ENCODE measurements around the gene CDADC1. TPM values are rescaled to one million over a fixed set of nuclear protein-coding genes. Genes with fewer than 3 reads are reported as not detected.
A peak's percentile ranks its signal among the peaks of the same experiment; 100 is the strongest.

Gene CDADC1
- total and polyA plus RNA-seq, 2 of the 13 experiments (the other 11 are each of a cell fraction or from before 2014, with no cell fraction given): 2.4 to 9.0 TPM

GRCh38 chr13:49247643-49248621 lies at the start of gene CDADC1 (continued):
- TF ChIP-seq PAXIP1 (CRISPR knock-in tag; conservative IDR thresholded peaks at IDR 0.05): 0 out of 2 replicates have a peak, but pooled peaks have one; percentile 22
- TF ChIP-seq POGK (CRISPR knock-in tag; conservative IDR thresholded peaks at IDR 0.05): peak; percentile 64
- no peak for TF ChIP-seq EZH2 (conservative IDR thresholded peaks at IDR 0.05; ENCODE audit: low read depth, low read length)
- TF ChIP-seq ZNF326 (CRISPR knock-in tag; IDR thresholded peaks at IDR 0.05; ENCODE audit: borderline replicate concordance): no peak
- TF ChIP-seq ATM (IDR thresholded peaks at IDR 0.05; ENCODE audit: borderline replicate concordance): no peak
- no peak for TF ChIP-seq ZNF557 (CRISPR knock-in tag; IDR thresholded peaks at IDR 0.05)
- peak; percentile 46 for TF ChIP-seq U2AF1 (optimal IDR thresholded peaks at IDR 0.05; ENCODE audit: low read depth, low read length)
- peak; percentile 28; the same call in 1 of the 2 replicates for TF ChIP-seq ETV5 (CRISPR knock-in tag; IDR thresholded peaks at IDR 0.05; ENCODE audit: borderline replicate concordance)
- TF ChIP-seq SOX6 (IDR thresholded peaks at IDR 0.05): no peak
- peak; percentile 75 for TF ChIP-seq SOX6 (CRISPR knock-in tag; IDR thresholded peaks at IDR 0.05)
- TF ChIP-seq, protein P1, sequence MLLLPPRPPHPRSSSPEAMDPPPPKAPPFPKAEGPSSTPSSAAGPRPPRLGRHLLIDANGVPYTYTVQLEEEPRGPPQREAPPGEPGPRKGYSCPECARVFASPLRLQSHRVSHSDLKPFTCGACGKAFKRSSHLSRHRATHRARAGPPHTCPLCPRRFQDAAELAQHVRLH (CRISPR knock-in tag; IDR thresholded peaks at IDR 0.05; ENCODE audit: borderline replicate concordance, low read depth): no peak
- TF ChIP-seq, protein P2, sequence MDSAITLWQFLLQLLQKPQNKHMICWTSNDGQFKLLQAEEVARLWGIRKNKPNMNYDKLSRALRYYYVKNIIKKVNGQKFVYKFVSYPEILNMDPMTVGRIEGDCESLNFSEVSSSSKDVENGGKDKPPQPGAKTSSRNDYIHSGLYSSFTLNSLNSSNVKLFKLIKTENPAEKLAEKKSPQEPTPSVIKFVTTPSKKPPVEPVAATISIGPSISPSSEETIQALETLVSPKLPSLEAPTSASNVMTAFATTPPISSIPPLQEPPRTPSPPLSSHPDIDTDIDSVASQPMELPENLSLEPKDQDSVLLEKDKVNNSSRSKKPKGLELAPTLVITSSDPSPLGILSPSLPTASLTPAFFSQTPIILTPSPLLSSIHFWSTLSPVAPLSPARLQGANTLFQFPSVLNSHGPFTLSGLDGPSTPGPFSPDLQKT (CRISPR knock-in tag; IDR thresholded peaks at IDR 0.05; ENCODE audit: borderline replicate concordance): no peak
- TF ChIP-seq HMG20A (CRISPR knock-in tag; IDR thresholded peaks at IDR 0.05; ENCODE audit: borderline replicate concordance): no peak
- no peak for TF ChIP-seq HOXD1 (CRISPR knock-in tag; IDR thresholded peaks at IDR 0.05)
- TF ChIP-seq ZNF367 (CRISPR knock-in tag; IDR thresholded peaks at IDR 0.05; ENCODE audit: borderline replicate concordance): no peak
- no peak for TF ChIP-seq ARID2 (CRISPR knock-in tag; IDR thresholded peaks at IDR 0.05; ENCODE audit: borderline replicate concordance)
- TF ChIP-seq WIZ (CRISPR knock-in tag; IDR thresholded peaks at IDR 0.05): no peak; the same call in 1 of the 2 replicates
- TF ChIP-seq TAF1 (CRISPR knock-in tag; IDR thresholded peaks at IDR 0.05): peak; percentile 61; the same call in 1 of the 2 replicates
- no peak for TF ChIP-seq ZNF337 (CRISPR knock-in tag; IDR thresholded peaks at IDR 0.05; ENCODE audit: borderline replicate concordance, low read depth)
- no peak for TF ChIP-seq JDP2 (CRISPR knock-in tag; IDR thresholded peaks at IDR 0.05; ENCODE audit: borderline replicate concordance)
- no peak for TF ChIP-seq ZNF256 (CRISPR knock-in tag; conservative IDR thresholded peaks at IDR 0.05)
- TF ChIP-seq HNRNPK (IDR thresholded peaks at IDR 0.05; ENCODE audit: low read depth, low read length, poor library complexity, severe bottlenecking): no peak
- TF ChIP-seq PHF20 (CRISPR knock-in tag; IDR thresholded peaks at IDR 0.05): peak; percentile 96

All from HepG2 (cell line).